Endometrium (tissue), 2 donors: Measurements from ENCODE around the gene NBPF10.
"Not testable (repeated sequence)": the region's sequence is repeated elsewhere in the genome, so short reads cannot be mapped to it uniquely, and the experiment has no call there.

ENCODE experiments used
- FAIRE-seq: peaks from 2 replicates; lab custom pipeline; 2012; peaks lifted over from hg19 to GRCh38; lab: Jason Lieb, UNC
- donor health status: control.
- donor health status: control.

Gene NBPF10

DNA sequence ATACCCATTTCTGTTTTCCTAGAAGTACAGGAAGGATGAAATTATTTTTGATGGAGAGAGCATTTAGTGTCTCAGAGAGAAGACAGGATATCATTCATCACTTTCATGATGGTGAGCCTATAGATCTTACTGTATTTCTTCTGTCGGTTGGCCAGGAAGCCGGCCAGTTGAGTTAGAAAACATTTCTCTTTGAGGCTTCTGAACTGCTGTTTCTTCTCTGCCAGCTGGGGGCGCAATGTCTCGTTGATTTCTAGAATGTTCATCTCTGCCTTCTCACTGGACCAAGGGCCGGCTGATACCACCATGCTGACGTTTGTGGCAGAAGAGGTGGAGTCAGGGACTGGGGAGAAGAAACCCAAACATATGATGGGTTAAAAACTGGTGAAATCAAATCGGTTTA is at the start of gene NBPF10:
Gene NBPF10, minus strand, starts transcription at position 340 of the 400 bp plus-strand sequence. Its CDS starts 35 bp downstream, at position 305.
- FAIRE-seq: not testable (repeated sequence)

DNA sequence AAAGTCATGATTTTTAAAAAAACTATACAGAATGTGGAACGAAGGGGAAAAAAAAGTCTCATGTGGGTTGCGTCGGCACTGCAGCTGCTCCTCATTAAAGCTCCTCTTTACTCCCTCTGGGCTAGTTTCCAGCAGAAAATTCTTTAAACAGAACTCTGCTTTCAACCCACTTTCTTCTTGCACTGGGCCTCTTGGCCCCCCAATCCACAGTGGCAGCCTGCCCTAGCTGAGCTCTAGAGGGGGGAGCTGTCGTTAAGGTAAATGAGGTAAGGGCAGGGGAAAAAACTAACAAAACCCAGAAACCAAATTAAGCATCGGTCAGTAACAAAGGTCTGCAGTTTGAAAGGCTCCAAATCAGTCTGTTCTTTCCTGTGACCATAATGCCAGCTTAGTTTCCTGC is 29.9 kb upstream of the NBPF10 start:
- not testable (repeated sequence) for FAIRE-seq

- FAIRE-seq: not testable (repeated sequence)
These were observed 23.1 kb upstream of the NBPF10 start for GRCh38 chr1:146167740-146168139.

DNA sequence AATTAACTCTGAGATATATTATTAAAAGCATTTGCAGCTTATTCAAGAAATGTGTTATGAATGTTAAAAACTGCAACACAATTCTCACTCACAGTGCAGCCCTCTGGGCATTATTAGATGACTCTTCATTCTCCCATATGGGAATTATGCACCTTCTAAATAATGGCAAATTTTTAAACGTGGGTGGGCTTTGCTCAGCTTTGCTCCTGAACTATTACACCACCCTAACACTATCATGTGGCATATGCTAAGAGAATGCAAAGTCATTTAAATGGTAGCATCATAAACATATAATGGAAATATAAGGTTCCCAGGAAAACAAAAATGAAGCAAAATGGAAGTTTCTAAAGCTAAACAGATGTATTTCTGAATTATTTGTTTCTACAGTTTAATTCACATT is 22.7 kb upstream of the NBPF10 start:
- not testable (repeated sequence) for FAIRE-seq
